ENCODE data around the gene MRPL34.
"Not testable (repeated sequence)": the region's sequence is repeated elsewhere in the genome, so short reads cannot be mapped to it uniquely, and the experiment has no call there.

The MRPL34 gene

GRCh38 chr19:17285415-17286135, 20.1 kb upstream of the MRPL34 start:
- DNase-seq (ENCODE audit: low read depth in 2 of 2) = no peak

GRCh38 chr19:17286263-17286662, 19.4 kb upstream of the MRPL34 start:
- no peak for DNase-seq (ENCODE audit: low read depth in 2 of 2)

GRCh38 chr19:17286752-17287151, 18.9 kb upstream of the MRPL34 start:
- DNase-seq (ENCODE audit: low read depth in 2 of 2) = no peak

- DNase-seq (ENCODE audit: low read depth in 2 of 2) = no peak
Observed at GRCh38 chr19:17289489-17289888, 16.2 kb upstream of the MRPL34 start.

GRCh38 chr19:17292301-17293074, 13.2 kb upstream of the MRPL34 start:
- DNase-seq (ENCODE audit: low read depth in 2 of 2) = peak; percentile 77

- no peak for DNase-seq (ENCODE audit: low read depth in 2 of 2)
Observed at GRCh38 chr19:17293605-17294004, 12.1 kb upstream of the MRPL34 start.

GRCh38 chr19:17294051-17294891, 11.4 kb upstream of the MRPL34 start:
- DNase-seq (ENCODE audit: low read depth in 2 of 2) = peak in 1 of 2 donors; percentile 42

GRCh38 chr19:17295551-17295950, 10.1 kb upstream of the MRPL34 start:
- not testable (repeated sequence) for DNase-seq (ENCODE audit: low read depth in 2 of 2)

GRCh38 chr19:17296273-17296672, 9.4 kb upstream of the MRPL34 start:
- DNase-seq (ENCODE audit: low read depth in 2 of 2) = no peak

- no peak for DNase-seq (ENCODE audit: low read depth in 2 of 2)
Observed at GRCh38 chr19:17296976-17297375, 8.7 kb upstream of the MRPL34 start.

- no peak for DNase-seq (ENCODE audit: low read depth in 2 of 2)
Observed at GRCh38 chr19:17300992-17301619, 4.6 kb upstream of the MRPL34 start.

GRCh38 chr19:17302391-17303166, 3.1 kb upstream of the MRPL34 start:
- DNase-seq (ENCODE audit: low read depth in 2 of 2) = no peak

GRCh38 chr19:17303167-17303939, 2.3 kb upstream of the MRPL34 start, which contains the start of gene ABHD8:
Gene ABHD8, minus strand, starts transcription at chr19:17303425. Its CDS starts 1,809 bp downstream, at chr19:17301616.
- peak; percentile 88 to 92 for DNase-seq (ENCODE audit: low read depth in 2 of 2)

- DNase-seq (ENCODE audit: low read depth in 2 of 2) = no peak
Observed at GRCh38 chr19:17303940-17304267, 1.8 kb upstream of the MRPL34 start.

- DNase-seq (ENCODE audit: low read depth in 2 of 2) = no peak
Observed at GRCh38 chr19:17304386-17305215, 1.1 kb upstream of the MRPL34 start.

- no peak for DNase-seq (ENCODE audit: low read depth in 2 of 2)
Observed at GRCh38 chr19:17305216-17305516, 506 bp upstream of the MRPL34 start.

- no peak for DNase-seq (ENCODE audit: low read depth in 2 of 2)
Observed at GRCh38 chr19:17306285-17306714, 628 bp downstream of the MRPL34 start.

GRCh38 chr19:17307876-17308377, 2.3 kb downstream of the MRPL34 start:
- DNase-seq (ENCODE audit: low read depth in 2 of 2) = no peak

All from activated CD4-positive, alpha-beta T cell treated with anti-CD3 and anti-CD28 coated beads for 24 hours (primary cell).